HG02840 (cell line): Measurements from ENCODE around the gene HORMAD2.
"Not testable (repeated sequence)": the region's sequence is repeated elsewhere in the genome, so short reads cannot be mapped to it uniquely, and the experiment has no call there.

Experiments used
- ATAC-seq: cut with Tn5 transposase; IDR thresholded peaks from one replicate; pipeline ENCODE4 v1.9.1; 2021; ENCODE audit warnings: mild to moderate bottlenecking, moderate library complexity, moderate number of reproducible peaks; ENCODE audit not compliant: unreplicated experiment, low FRiP score

HORMAD2 gene

DNA sequence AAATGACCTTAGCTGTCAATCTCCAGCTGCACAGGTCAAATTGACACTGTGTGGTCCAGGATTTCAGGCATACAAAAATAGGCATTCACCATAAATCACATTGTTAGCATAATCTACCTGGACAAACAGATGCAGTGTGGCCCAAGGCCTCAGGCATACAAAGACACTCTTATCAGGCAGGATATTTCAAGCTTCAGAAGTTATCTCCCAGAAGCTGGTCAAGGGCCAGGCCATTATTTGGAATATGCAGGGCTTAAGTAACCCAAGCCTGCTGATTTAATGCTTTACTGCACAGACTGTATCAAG, 25.5 kb upstream of the HORMAD2 start:
- ATAC-seq = no peak

DNA sequence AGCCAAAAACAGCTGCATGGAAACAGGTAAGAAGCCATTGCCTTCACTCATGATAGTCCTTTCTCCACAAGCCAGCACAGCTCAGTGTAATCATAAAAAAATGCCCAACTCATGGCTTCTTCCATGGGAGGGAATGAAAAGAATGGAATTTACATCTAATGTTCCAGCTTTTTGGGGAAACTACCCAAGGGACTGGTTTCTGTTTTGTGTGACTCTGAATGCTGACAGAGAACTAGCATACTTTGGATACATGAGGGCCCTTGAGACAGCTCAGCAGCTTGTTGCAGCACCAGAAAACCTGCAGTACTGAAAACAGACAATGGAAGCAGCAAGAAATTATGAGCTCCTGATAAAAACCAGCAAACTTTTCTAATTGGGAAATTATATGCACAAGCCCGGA, 24.2 kb upstream of the HORMAD2 start:
- no peak for ATAC-seq

DNA sequence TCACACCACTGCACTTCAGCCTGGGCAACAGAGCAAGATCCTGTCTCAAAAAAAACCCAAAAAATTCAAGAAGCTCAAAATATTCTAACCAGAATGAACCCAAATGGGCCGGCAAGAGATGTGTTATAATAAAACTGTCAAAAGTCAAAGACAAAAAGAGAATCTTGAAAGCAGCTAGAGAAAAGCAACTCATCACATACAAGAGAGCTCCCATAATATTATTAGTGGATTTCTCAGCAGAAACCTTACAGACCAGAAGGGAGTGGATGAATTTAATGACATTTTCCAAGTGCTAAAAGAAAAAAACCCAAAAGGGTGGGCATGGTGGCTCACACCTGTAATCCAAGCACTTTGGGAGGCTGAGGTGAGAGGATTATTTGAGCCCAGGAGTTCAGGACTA, 22.9 kb upstream of the HORMAD2 start:
- no peak for ATAC-seq

DNA sequence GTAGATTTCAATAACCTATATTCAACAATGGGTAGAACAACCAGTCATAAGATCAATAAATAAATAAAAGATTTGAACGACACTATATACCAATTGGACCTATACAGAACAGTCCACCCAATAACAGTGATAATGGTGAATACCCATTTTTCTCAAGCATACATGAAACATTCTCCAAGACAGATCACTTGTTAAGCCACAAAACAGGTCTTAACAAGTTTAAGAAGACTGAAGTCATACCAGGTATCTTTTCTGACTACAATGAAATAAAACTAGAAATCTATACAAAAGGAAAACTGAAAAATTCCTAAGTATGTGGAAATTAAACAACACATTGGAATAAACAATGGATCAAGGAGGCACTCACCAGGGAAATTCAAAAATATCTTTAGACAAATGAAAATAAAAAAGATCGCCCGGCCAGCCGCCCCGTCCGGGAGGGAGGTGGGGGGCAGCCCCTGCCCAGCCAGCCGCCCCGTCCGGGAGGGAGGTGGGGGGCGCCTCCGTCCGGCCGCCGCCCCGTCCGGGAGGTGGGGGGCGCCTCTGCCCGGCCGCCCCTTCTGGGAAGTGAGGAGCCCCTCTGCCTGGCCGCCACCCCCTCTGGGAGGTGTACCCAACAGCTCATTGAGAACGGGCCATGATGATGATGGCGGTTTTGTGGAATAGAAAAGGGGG, 20.8 kb upstream of the HORMAD2 start:
- not testable (repeated sequence) for ATAC-seq

DNA sequence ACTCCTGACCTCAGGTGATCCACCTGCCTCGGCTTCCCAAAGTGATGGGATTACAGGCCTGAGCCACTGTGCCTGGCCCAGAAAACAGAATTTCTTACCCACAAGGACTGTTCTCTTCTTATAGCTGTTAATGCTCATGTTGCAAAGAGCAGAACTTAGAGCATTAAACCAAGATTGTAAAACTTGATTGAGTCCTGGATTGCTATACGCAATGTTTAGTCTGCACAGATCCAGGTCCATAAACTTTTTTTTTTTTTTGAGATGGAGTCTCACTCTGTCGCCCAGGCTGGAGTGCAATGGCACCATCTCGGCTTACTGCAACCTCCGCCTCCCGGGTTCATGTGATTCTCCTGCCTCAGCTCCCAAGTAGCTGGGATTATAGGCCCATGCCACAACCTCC, 19.2 kb upstream of the HORMAD2 start:
- not testable (repeated sequence) for ATAC-seq

DNA sequence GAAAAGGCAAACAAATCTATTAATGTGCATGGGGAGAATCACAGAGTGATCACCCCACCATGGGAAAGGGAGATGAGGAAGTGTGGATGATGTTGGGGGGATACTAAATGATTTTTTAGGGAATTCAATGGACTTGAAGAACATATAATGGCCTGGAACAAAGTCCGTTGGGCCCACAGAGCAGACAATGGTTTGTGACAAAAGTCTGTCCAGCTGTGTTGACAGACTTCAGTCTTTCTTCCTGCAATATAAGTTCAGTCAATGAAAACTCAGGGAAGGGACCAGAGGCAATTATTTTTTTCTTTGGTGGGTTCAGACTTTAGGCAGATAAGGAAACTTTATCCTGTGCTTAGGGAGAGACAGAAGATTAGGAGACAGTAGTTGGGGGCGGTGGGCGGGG, 18.0 kb upstream of the HORMAD2 start:
- ATAC-seq = no peak

DNA sequence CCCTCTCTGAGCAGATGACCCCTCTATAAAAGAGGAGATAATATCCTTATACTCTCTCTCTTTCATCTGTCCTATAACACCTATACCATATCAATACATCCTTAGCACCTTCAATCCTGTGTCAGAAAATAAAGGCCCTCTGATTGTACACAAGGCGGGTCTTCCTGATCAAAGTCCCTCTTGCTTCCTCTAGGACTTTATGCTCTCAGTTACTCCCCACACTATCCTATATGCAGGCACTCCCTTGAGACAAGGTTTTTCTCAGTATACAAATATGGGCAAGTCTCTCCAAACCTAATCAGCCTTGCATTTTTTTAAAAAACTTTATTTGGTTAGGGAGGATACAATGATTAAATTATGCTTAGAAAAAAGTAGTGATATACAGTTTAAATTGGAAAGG, 17.3 kb upstream of the HORMAD2 start:
- ATAC-seq = no peak

DNA sequence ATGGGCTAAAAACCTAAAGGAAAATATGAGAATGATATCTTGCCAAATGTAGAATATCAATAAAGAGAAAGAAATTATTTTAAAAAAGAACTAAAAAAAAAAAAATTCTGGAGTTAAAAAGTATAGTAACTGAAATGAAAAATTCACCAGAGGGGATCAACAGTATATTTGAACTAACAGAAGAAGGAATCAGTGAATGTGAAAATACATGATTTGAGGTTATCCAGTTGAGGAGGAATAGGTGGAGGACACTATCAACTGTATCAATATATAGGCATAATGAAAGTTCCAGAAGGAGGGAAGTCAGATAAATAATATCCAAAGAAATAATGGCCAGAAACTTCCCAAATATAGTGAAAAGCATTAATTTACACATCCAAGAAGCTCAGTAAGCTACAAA, 16.1 kb upstream of the HORMAD2 start:
- no peak for ATAC-seq

DNA sequence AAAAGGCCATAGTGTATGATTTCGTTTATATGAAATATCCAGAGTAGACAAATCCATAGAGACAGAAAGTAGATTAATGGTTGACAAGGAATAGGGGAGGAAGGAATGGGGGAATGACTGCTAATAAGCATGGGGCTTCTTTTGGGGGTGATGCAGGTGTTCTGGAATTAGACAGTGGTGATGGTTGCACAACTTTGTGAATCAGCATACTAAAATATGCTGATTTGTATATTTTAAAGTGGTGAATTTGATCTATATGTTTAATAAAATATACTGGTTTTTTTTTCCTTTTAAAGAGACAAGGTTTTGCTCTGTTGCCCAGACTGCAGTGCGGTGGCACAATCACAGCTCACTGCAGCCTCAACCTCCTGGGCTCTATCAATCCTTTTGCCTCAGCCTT, 6.5 kb upstream of the HORMAD2 start:
- no peak for ATAC-seq

DNA sequence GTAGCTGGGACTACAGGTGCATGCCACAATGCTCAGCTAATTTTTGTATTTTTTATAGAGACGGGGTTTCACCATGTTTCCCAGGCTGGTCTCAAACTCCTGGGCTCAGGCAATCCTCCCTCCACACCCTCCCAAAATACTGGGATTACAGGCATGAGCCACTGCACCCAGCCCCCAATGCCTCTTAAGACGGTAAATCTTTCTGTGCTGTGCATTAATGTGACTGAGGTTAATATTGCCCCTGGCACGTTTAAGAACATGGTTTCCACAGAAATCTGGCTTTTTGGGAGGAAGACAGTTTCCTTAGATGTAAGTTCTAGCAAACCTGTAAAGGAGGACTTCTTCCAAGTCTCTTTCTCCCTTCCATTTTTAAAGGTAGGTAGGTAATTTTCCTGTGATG, 6.1 kb upstream of the HORMAD2 start:
- no peak for ATAC-seq

DNA sequence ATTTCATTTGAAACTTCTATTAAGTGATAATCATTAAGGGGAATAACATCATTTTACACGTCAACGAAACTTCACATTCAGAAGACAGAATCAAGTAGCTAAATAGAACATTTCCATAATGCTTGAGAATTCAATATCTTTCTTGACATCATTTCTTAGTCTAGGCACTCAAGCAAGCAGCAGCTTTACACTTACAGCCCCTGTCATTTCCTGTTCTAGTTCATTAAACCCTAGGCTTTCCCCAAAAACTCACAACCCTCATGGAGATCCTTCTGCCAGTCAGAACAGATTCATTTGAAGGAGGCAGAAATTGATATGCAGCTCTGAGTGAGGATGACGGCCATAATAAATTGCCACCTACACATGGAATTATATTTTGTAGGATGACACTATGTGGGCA, 5.3 kb upstream of the HORMAD2 start:
- no peak for ATAC-seq

DNA sequence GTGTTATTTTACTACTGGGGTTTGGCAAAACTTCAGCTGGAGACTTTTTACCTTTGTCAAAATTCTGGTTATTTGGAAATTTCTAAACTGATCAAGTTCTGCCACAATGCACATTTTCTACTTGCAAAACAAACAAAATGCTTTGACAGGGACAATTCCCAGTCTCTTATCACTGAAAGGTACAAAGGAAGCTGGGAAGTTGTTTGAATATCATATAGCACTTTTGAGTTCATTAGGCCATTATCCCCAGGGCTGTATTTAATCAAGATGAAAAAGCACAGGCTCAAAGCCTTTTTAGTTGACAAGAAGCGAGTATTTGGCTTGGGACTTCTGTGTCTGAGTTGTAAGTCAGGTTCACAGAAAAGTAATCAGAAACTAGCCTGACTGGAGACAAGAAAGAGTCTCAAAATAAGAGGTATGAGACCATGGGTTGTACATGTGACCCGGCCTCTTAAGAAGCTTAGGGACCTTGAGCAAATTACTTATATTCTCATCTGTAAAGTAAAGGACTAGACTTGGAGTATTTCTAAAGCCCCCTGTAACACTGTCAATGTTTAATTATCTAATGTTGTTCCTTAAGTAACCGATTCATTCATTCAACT, 2.9 kb upstream of the HORMAD2 start:
- ATAC-seq = no peak

DNA sequence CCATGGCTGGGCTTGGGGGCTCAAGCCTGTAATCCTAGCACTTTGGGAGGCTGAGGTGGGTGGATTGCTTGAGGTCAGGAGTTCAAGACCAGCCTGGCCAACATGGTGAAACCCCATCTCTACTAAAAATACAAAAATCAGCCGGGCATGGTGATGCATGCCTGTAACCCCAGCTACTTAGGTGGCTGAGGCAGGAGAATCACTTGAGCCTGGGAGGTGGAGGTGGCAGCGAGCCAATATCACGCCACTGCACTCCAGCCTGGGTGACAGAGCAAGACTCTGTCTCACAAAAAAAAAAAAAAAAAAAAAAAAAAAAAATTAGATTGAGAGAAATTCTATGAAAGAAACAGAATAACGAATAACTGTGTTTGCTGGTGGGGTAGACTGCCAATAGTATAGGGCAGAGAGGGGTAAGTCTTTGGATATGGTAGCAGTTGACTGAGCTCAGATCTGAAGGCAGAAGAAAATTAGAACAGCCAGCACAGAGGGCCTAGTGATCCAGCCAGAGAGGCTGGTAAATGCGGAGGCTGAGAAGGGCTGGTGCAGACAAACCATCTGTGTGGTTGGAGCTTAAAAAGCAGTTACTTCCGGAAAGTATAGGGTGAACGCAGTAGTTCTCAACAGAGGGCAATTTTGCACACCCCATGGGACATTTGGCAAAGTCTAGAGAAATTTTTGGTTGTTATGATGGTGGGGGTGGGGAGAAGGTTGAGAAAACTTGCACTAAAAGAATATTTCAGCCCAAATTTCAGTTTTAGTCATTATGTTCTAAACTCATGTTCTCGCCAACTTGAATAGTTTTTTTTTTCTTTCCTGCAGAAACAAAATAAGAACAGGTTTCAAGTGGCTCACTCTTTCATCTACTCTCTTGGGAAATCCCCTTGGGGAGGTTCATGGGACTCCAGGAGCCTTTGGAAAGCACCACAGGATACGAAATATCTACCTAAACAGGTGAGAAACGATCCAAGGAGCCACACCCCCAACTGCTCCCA, 1.6 kb upstream of the HORMAD2 start:
- ATAC-seq = no peak

DNA sequence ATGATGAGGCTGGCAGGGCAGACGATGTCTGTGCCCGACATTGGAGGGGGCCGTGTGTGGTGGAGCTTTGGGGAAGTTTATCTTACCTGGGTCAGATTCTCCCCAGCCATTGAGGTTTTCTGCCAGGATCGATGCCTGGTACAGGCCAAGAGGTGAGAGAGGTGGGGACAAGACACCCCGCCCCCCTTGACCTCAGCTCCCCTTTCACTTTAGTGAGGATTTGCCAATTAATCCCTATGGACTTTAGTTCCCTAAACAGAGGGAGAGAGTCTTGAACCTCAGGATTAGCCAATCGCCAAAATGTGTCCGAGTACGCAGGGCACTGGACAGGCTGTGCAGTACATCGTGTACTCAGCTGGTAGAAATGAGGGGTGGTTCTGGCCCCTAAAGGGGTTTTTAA, 541 bp downstream of the HORMAD2 start:
- ATAC-seq = no peak

DNA sequence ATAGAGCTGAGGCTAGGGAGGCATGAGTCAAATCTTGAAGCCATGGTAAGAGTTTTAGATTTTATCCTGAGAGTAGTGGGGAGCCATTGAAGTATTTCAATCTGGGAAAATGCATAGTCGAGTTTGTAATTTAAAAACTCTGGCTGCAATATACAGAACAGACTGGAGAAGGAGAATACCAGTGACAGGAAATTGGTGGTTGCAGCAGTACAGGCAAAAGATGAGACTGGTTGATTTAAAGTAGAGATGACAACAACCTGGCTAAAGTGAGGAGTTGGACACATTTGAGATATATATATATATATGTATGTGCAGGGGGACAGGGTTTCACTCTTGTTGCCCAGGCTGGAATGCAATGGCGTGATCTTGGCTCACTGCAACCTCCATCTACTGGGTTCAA, 6.2 kb downstream of the HORMAD2 start:
- ATAC-seq = no peak

DNA sequence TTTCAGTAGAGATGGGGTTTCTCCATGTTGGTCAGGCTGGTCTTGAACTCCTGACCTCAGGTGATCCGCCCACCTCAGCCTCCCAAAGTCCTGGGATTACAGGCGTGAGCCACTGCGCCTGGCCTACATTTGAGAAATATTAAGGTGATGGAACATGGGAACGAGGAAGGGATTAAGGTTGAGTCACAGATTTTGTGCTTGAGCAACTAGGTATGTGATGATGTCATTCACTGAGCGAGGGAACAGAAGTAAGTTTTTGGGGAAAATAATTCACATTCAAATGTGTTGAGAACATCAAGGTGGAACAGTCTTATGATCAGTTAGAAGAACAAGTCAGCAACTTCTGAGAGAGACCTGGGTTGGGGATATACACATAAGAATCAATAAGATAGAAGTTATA, 6.8 kb downstream of the HORMAD2 start:
- not testable (repeated sequence) for ATAC-seq

DNA sequence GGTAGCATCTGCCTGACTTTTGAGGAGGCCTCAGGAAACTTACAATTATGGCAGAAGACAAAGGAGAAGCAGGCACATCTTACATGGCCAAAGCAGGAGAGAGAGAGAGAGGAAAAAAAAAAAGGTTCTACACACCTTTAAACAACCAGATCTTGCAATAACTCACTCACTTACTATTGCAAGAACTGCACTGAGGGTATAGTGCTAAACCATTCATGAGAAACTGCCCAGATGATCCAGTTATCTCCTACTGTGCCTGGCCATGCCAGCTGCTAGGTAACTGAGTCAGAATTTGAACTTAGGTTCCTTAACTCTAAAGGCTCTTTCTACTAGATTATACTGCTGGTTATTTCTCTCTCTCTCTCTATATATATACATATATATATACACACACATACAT, 7.3 kb downstream of the HORMAD2 start:
- no peak for ATAC-seq

DNA sequence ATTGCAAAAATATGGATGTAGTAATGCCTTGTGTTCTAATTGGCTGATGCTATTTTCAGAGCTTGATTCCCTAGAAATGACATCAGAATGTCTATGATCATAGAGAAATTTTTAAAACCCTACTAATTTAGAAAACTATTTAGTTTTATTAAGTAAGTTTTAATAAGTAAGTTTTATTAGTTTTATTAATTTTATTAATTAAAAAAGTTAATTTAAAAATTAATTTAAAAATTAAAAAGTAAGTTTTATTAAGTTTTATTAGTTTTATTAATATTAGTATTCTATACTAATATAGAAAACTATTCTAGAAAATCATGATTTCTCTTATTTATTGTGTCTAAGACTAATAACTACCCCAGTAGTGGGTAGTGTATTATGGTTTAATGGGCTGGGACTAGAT, 8.2 kb downstream of the HORMAD2 start:
- no peak for ATAC-seq

DNA sequence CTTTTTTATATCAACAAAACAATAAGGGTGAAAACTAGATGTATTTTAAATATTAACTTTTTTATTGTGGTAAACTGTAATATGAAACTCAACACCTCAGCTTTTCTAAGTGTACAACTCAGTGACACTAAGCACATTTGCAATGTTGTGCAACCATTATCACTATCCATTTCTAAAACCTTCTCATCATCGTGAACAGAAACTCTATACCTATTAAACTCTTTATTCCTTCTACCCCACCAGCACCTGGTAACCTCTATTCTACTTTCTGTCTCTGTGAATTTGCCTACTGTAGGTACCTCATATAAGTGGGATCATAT, 9.4 kb downstream of the HORMAD2 start:
- ATAC-seq = no peak

DNA sequence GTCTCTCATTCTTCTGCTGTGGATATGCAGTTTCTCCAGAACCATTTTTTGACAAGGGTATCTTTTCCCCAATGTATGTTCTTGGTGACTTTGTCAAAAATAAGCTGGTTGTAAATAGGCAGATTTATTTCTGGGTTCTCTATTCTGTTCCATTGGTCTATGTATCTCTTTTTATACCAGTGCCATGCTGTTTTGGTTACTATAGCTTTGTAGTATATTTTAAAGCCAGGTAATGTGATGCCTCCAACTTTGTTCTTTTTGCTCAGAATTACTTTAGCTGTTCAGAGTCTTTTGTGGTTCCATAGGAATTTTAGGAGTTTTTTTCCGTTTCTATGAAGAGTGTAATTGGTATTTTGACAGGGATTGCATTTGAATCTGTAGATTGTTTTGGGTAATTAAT, 12.4 kb downstream of the HORMAD2 start:
- no peak for ATAC-seq

DNA sequence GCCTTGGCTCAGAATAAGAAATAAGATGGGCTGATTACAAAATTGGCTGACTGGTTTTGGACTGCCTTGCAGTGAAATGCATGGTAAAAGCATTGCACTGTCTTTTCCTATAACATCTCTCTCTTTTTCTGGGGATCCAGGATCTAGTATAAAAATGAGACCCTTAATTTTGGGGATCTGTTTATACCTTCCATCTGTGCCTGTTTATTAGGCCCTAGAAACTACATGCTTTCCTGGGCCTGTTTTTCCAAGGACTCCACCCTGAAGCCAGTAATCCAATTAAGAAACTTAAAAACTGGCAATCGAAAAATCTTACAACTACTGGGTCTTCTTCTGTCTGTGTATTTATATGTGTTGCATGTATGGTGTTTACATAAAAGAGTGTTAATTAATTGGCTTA, 14.5 kb downstream of the HORMAD2 start:
- no peak for ATAC-seq

DNA sequence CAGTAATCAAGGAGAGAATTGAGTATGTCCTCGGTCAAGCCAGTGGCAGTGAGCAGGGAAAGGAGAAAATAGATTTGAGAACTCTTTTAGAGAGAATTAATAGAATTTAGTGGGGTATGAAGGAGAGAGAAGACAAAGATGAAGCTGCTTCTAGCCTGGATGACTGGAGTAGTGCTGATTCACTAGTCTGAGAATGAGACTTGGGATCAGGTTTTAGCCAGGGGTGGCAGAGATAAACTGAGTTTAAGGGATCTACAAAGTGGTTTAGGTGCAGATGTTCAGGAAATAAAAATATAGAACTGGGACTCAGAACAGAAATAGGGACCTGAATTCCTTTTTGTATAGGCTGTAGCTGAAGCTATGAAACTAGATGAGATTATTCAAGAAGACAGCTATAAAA, 17.6 kb downstream of the HORMAD2 start:
- ATAC-seq = no peak
